HG03196 (cell line): ENCODE results near the gene FAM228A.
"Not testable (repeated sequence)": the region's sequence is repeated elsewhere in the genome, so short reads cannot be mapped to it uniquely, and the experiment has no call there.

Source experiments
- ATAC-seq: cut with Tn5 transposase; IDR thresholded peaks from one replicate; pipeline ENCODE4 v1.9.1; 2021; ENCODE audit not compliant: unreplicated experiment

Gene FAM228A

DNA sequence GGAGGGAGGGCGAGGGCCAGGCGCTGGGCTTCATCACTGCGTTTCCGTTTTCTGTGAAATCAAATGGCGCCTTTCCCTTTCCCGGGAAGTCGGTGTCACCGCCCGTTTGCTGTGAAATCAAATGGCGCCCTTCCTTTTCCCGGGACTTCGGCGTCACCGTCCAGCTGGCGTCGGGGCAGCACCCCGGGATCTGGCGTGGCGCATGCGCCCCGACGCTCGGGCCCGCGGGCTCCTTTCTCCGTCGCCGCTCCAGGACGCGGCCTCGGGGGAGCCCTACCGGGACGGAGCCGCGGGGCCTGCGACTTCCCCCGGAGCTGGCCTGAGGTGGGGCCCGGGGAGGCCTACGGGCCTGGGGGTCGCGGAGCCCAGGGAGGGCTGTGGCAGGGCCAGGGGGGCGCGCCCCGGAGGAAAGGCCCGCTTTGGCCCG, at the start of gene FAM228A:
Gene FAM228A, plus strand, starts transcription at position 203 of the 427 bp plus-strand sequence. CDS start 428 bp downstream, outside the sequence.
- no peak for ATAC-seq

DNA sequence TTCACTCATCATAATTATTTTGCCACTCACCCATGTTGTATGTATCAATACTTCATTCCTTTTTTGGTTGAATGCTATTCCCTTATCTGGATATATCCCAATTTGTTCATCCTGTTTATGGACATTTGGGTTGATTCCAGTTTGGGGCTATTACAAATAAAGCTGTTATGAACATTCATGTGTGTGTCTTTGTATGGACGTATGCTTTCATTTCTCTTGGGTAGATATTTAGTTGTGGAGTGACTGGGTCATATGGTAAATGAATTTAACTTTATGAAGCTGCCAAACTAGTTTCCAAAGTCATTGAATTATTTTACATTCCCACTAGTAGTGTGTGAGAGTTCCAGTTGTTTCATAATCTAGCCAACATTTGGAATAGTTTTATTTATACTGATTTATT, 48.9 kb upstream of the FAM228A start:
- no peak for ATAC-seq

DNA sequence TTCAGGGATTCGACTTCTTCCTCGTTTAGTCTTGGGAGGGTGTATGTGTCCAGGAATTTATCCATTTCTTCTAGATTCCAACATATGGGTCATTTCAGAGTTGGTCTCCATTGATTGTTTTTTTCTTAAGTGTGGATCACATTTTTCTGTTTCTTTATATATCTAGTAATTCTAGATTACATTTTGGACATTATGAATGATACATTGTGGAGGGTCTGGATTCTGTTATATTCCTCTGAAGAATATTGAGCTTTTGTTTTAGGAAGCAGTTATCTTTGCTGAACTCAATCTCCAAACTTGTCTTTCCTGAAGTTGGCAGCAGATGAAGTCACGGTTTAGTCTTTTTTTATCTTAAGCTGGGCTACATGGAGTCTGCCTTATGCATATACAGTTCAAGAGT, 42.3 kb upstream of the FAM228A start:
- no peak for ATAC-seq

DNA sequence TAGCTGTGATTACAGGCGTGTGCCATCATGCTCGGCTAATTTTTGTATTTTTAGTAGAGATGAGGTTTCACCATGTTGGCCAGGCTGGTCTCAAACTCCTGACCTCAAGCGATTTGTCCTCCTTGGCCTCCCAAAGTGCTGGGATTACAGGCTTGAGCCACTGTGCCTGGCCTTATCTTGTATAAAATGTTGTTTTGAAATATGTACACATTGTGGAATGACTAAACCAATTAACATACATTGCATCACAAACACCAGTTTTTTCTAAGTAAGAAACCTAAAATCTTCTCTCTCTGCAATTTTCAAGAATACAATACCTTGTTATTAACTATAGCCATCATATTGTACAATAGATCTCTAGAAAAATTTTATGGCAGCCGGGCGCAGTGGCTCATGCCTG, 34.5 kb upstream of the FAM228A start:
- not testable (repeated sequence) for ATAC-seq

DNA sequence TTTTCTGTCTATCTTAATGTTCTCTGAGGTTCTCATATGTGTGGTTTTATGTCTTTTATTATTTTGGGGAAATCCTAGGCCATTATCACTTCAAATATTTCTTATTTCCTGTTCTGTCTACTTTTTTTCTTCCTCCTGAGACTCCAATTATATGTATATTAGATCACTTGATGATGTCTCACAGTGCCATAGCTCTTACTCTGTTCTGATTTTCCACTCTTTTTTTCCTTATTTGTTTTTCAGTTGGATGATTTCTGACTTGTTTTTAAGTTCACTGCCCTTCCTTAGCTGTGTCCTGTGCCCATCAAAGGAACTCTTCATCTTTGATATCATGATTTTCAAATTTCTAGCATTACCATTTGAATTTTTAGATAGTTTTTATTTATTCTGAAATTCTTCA, 27.5 kb upstream of the FAM228A start:
- no peak for ATAC-seq

DNA sequence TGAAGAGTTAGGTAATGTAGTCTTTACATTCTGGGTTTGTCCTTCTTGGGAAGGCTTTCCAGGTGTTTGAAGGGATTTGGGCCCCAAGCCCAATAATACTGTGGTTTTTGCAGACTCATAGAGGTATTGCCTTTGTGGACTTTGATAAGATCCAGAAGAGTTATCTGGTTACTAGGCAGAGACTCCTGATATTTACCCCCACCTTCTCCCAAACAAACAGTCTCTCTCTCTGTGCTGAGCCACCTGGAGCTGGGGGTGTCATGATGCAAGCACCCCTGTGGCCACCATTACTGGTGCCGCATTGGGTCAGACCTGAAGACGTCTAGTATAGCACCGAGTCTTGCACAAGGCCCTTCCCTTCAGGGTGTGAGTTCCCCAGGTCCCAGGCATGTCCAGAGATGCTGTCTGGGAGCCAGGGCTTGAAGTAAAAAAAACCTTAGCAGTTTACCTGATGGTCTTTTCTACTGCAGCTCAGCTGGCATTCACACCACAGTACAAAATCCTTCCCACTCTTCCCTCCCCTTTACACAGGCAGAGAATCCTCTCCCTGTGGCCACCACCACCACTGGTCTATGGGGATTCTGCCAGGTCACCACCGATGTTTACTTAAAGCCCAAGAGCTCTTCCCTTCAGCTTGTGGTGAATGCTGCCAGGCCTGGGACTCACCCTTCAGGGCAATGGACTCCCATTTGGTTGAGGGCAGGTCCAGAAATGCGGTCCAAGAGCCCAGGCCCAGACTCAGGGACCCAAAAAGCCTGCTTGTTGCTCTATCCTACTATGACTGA, 22.2 kb upstream of the FAM228A start:
- no peak for ATAC-seq

DNA sequence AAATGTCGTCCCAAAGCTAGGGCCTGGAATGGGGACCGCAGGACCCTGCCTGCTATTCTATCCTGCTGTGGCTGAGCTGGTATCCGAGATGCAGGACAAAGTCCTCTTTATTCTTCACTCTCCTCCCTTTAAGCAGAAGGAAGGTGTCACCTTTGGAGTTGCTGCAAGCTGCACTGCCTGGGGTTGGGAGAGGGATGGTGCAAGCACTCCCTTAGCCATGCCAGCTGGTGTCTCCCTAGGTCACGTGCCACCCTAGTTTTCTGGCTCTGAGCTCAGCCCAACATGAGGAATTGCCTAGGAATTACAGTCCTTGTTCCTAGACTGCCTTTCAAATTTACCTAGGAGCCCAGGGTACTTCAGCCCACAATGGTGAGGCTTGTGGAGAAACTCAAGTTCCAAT, 21.4 kb upstream of the FAM228A start:
- ATAC-seq: no peak

DNA sequence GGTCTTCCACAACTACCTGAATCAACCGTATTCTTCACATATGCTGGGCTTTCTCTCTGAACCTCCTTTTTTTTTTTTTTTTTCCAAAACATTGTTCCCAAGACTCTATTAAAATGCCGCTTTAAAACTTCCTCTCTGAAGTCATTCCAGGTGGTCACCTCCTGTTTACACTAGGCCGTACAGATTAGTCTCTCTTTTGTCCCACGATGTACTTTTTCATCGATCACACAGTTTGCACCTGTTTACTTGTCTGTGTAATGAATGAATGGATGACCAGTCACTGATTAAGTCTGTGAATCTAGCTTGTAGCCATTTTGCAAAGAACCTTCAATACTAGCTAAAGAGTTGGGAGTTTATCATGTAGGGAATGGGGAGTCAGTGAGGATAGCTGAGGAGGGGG, 16.7 kb upstream of the FAM228A start:
- ATAC-seq: no peak

DNA sequence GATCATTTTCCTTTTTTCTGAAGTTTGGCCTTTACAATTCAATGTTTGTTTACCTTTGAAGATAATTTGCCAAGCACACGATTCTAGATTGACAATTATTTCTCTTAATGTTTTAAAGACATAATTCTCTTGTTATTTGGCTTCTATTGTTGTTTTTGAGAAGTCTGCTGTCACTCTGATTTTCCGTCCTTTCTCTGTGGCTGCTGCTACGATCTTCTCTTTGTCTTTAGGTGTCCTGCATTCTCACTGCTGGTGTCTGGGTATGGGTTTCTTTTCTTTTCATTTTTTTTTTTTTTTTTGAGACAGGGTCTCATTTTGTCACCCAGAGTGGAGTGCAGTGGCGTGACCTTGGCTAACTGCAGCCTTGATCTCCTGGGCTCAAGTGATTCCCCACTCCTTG, 15.1 kb upstream of the FAM228A start:
- ATAC-seq: no peak

DNA sequence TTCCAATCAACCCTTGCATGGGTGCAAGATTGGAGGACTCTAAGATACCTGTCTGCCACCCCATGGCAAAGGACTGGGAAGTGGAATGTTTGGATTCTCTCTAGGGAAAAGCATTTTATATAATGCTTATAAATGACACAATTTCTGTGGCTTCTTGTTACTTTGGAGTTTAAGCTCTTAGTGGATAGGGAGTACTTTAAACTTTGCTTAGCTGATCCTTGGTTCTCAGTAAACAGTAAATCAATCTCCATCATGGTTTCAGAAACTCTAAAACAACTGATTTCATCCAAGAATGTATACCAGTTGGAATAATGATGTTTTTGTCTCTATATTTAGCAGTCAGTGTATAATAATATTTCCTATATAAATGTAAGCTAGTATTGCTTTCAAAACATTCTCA, 14.1 kb upstream of the FAM228A start:
- ATAC-seq: no peak

DNA sequence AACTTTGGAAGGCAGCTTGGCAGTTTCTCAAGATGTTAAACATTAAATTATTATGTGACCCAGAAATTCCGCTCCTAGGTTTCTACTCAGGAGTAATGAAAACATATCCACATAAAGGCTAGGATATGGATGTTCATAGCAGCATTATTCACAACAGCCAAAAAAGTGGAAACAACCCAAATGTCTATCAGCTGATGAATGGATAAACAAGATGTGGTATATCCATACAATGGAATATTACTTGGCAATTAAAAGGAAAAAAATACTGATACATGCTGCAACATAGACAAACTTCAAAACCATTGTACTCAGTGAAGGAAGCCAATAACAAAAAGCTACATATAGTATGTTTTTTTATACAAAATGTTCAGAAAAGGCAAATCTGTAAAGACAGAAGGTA, 12.4 kb upstream of the FAM228A start:
- ATAC-seq: no peak

DNA sequence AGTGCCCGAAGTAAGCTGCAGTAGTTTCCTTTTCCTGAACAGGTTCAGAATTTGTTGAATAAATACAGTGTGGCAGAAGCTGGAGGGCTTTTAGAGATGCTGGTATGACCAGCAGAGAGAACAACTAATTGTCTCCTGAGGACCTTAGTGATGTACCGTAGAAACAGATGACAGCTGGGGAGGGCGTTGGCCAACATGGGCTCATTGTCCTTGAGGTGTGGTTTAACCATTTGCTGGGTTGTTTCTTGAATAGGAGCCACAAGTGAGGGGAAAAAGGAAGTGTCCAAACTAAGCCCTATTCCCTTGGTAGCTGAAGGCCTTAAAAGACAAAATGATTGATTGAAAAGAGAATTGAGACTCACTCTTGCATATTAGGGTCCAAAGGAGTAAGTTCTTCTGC, 11.7 kb upstream of the FAM228A start:
- no peak for ATAC-seq

DNA sequence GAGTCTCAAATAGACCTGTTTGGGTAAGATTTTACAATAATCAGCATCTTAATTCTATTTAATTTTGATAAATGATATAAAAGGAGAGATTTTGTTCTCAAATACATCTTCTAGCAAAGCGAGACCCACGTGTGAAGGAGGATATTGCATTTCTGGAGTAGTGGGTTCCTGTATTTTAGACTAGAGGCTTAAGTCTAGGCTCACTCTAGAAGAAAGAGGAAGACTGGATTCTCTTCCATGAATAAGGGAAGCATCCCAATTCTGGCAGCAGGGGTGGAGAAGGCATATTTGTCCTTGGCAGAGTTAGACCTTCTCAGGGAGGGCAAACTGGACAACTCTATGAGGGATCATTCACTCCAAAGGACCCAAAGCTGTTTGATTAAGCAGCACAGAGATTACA, 11.3 kb upstream of the FAM228A start:
- ATAC-seq: no peak

DNA sequence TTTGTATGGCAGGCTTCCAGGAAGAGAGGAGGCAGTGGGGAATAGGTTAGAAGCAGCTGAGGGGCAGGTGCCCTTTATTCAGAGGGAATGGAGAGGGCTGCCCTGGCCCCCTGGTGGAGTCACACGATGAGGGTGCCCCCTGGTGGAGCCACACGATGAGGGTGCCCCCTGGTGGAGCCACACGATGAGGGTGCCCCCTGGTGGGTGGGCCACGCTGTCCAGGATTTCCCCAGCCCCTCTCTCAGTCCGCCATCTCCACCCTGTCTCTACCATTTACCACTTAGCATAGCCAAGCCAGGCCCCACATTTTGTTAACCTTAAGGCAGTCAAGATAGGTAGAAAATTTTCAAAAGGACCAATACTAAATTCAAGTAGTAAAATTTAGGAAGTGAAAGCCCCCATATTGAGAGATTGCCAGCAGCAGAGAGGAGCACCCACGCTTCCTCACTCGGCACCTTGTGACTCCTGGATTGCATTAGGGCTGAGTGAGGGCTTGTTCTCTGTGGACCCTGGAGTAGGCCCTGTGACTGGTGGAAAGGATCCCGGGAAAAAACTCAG, 10.4 kb upstream of the FAM228A start:
- ATAC-seq: no peak

DNA sequence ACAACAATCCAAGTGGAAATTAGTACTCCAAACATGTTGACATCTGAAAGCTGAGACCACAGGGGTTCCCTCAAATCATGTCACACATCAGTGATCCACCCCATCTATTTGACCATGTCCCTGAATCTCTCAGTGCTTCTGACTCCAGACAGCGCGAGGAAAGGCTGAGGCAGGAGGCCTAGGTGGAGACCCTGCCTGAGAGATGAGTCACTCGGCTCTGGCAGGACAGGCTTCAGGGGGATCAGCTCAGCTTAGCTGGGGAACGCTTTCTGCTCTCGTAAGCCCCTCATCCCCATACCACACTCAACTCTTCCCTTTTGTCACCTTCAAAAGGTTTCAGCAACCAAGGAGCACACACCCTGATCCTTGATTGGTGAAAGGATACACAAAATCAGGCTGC, 5.8 kb upstream of the FAM228A start:
- no peak for ATAC-seq

DNA sequence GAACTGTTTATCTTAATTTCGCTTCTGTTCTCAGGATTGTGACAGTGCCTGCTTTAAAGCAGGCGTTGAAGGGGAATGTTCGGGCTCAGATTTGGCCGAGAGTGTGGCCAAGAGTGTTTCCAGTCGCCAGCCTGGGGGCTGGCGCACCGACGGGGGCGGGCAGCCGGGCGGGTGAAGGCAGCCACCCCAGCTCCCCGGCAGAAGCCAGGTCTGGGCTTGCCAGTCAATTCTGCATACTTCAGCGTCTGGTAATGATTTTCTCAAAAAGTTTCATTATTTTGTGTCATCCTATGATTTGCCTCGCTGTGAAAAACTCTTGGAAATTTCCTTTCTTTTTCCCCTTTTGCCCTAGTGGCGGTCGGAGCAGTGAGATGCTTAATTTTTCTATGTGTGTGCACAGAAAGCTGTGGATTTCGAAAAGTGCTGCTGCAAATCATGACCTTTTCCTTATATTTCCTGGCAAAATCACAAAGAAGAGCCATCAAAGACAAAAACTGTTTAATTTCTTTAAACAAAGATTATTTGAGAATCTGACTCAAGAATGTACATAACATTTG, 856 bp downstream of the FAM228A start:
- no peak for ATAC-seq

DNA sequence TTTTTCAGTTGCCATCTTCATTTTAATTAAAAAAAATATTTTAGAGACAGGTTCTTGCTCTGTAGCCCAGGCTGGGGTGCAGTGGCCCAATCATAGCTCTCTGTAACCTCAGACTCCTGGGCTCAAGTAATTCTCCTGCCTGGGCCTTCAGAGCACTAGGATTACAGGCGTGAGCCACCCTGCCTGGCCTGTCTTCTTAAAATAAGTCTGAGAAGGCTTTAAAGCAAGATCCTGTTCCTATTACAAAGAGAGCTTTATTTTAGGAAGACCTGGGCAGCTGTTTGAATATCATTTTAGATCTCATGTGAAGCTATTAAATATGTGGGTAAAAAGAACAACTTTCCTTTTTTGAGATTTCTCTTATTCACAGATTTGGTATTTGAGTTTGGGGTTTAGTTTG, 1.5 kb downstream of the FAM228A start:
- no peak for ATAC-seq

DNA sequence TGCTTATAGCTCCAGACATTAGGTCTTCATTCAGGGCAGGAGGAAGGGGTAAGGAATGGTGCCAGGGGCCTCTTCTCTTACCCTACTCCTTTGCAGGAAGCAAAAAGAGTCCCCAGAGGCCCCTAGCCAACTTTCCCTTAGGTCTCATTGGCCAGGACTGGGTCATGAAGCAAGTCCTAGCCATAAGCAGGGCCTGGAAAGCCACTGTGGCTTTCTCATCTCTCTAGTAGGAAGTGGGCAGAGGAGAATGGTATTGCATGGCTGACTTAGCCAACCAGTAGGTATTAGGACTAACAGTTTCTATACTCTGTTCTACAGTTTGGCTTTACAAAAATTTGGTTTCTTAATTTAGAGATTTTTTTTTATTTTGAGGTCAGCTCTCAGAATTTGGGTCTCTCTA, 4.8 kb downstream of the FAM228A start:
- ATAC-seq: no peak

DNA sequence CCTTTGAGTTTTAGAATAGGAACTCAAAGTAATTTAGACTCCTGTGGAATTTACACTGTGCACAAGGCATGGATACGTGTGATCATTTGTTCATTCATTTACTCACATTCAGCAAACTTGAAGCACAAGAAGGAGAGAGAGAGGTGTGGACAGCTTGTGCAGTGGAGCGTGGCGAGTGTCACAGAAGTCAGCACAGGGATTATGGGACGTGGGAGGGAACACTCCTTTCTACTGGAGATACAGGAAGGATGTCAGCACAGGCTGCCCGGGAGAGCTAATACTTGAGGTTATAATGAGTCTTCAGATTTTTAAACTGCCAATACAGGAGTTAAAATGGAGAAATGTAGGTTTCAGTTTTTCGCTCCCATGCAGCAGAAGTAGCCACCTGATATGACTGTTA, 7.0 kb downstream of the FAM228A start:
- ATAC-seq: no peak

DNA sequence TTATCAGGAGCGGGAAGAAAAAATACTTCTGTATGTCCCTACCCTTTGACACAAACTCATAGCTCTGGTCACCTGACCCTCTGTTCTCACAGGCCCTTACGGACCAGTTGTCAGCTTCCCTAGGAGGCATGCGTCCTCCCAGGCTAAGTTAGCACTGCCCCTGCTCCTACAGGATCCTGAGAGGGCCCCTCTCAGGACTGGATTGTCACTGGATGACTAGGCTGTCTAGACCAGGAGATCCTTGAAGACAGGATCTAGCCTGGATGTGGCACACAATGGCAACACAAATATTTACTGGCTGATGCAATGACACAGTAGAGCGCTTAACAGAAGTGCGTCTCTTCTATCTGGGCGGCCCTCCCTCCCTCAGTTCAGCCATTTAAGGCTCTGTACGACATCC, 7.7 kb downstream of the FAM228A start:
- ATAC-seq: no peak

DNA sequence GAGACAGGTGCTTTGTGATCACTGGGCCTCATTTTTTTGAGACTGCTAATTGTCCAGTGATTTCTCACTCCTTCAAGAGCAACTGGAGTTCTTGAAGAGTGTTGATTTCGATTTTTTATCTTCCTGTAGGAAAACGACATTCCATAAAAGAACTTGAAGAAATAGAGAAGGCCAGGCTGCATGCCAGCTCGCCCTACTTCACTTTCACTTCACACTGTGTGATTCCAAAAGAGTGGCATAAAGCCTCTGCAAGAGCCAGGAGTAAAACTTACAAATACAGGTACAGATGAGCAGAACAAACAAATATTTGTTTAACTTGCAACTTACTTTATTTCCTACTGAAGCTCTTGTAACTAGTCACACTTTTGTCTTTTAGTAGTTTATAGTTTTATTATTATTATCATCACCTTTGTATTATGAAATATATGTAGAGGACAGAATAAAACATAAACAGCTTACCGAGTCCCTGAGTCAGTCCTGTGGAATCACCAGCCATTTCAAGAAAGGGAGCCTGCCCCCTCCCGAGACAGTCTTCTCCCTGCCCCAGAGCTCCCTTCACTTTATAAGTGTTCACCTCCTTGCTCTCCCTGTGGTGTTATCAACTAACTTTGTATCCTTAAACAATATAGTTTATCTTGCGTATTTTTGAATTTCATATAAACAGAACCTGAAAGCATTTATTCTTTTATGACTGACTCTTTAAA, 8.7 kb downstream of the FAM228A start:
- no peak for ATAC-seq

DNA sequence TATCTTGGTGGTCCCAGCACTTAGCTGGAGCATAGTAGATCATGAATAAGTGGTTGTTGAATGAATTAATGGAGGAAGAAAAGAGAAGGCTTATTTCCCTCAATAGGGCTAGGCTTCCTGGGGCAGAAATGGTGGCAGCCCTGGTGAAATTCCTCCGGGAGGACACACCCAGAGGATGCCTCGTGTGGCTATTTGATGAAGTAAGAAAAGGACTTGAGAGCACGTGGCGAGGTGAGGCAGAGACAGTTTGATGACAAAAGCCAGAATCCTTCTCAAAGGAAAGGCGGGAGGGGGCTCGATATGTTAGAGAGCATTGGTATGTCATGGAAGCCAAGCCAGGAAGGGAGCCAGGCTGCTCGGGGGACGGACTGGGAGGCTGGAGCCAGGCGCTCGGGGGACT, 14.7 kb downstream of the FAM228A start:
- ATAC-seq: no peak
